ENCODE results near the gene NAV2. TPM values are rescaled to one million over a fixed set of nuclear protein-coding genes. Genes with fewer than 3 reads are reported as not detected.

Gene NAV2
- total RNA-seq, 1 experiment from 2014 or later, result 2.1 TPM

- H3K4me2 ChIP-seq (ENCODE audit: low read length), result no peak overlapping the region
- no peaks in the 10 kb centered on the region for H3K9me3 ChIP-seq (ENCODE audit: control insufficient read depth in 1 of 2, insufficient read depth in 1 of 2, low read depth in 1 of 2, low read length in 2 of 2)
- ATAC-seq (no peak), DNase-seq (ENCODE audit: low read depth, low spot score) (no peak)
- no peak overlapping the region for H3K27ac ChIP-seq (ENCODE audit: low read depth, low read length)
- RAD21 ChIA-PET (ENCODE audit: low non-redundant PET in 1 of 2, low total read pairs in 2 of 2, uncharacterized antibody in 2 of 2, unreplicated experiment in 2 of 2), result no interaction called here
- CTCF ChIA-PET, result no interaction called here
- H3K4me1 ChIP-seq (ENCODE audit: control insufficient read depth in 1 of 2, insufficient read depth in 2 of 2, low read length in 2 of 2), result no peaks in the 10 kb centered on the region
- no peak overlapping the region for H3K4me3 ChIP-seq (replicated peaks in 1 of 2; ENCODE audit: low read depth in 1 of 2, low read length in 2 of 2)
- no peak overlapping the region for H3K9ac ChIP-seq (ENCODE audit: low read length)
- TF ChIP-seq CEBPB (IDR thresholded peaks at IDR 0.05; ENCODE audit: low read depth) (no peak), CBX3 (IDR thresholded peaks at IDR 0.05; ENCODE audit: low read depth) (no peak), RAD21 (IDR thresholded peaks at IDR 0.05; ENCODE audit: low read depth) (no peak), POLR2A (IDR thresholded peaks at IDR 0.05; ENCODE audit: borderline replicate concordance, extremely low read depth, insufficient read depth, insufficient read length) (no peak), ZNF274 (IDR thresholded peaks at IDR 0.05; ENCODE audit: low read depth, low read length) (no peak), TCF7L2 (IDR thresholded peaks at IDR 0.05; ENCODE audit: borderline replicate concordance, extremely low read depth, insufficient read depth, insufficient read length) (no peak), SP1 (IDR thresholded peaks at IDR 0.05; ENCODE audit: low read depth) (no peak), CTCF (IDR thresholded peaks at IDR 0.05 in 2 of 3, conservative IDR thresholded peaks at IDR 0.05 in 1 of 3; ENCODE audit: borderline replicate concordance in 1 of 3, insufficient read depth in 1 of 3, low read depth in 2 of 3, low read length in 2 of 3) (no peak), SIN3A (IDR thresholded peaks at IDR 0.05; ENCODE audit: low read depth) (no peak), EGR1 (IDR thresholded peaks at IDR 0.05; ENCODE audit: low read depth) (no peak), ZBTB33 (IDR thresholded peaks at IDR 0.05; ENCODE audit: extremely low read depth, insufficient replicate concordance, low read length) (no peak), MAX (IDR thresholded peaks at IDR 0.05) (no peak), ZFX (IDR thresholded peaks at IDR 0.05) (no peak), YY1 (IDR thresholded peaks at IDR 0.05; ENCODE audit: extremely low read depth, insufficient replicate concordance, low read depth, low read length) (no peak), ELF1 (IDR thresholded peaks at IDR 0.05; ENCODE audit: borderline replicate concordance, low read depth) (no peak), EZH2phosphoT487 (IDR thresholded peaks at IDR 0.05; ENCODE audit: borderline replicate concordance) (no peak), SRF (IDR thresholded peaks at IDR 0.05; ENCODE audit: low read depth) (no peak), FOSL1 (IDR thresholded peaks at IDR 0.05; ENCODE audit: low read depth) (no peak)
- BruUV-seq (replicated peaks), result no TSS peak
- no peaks in the 10 kb centered on the region for H3K27me3 ChIP-seq (ENCODE audit: insufficient read depth, low read length)
- intact Hi-C loops (cut with micrococcal nuclease), result no loop called here
- H3K36me3 ChIP-seq (ENCODE audit: control insufficient read depth in 1 of 2, insufficient read depth in 2 of 2, low read length in 2 of 2), result no peaks in the 10 kb centered on the region
- H3K79me2 ChIP-seq (ENCODE audit: insufficient read depth, low read length), result no peaks in the 10 kb centered on the region
- H2AFZ ChIP-seq (ENCODE audit: low read depth, low read length, poor library complexity, severe bottlenecking), result no peak overlapping the region
- no peaks in the 10 kb centered on the region for H4K20me1 ChIP-seq (ENCODE audit: insufficient read depth)
- H3K9me2 ChIP-seq (ENCODE audit: insufficient read depth), result no peaks in the 10 kb centered on the region
- POLR2A ChIA-PET, result no interaction called here
These were observed 366.2 kb downstream of the NAV2 start for GRCh38 chr11:20078846-20079245.

All from HCT116 (cell line).